ENCODE measurements around the gene LUC7L. TPM values are rescaled to one million over a fixed set of nuclear protein-coding genes. Genes with fewer than 3 reads are reported as not detected.

Gene LUC7L, protein sequence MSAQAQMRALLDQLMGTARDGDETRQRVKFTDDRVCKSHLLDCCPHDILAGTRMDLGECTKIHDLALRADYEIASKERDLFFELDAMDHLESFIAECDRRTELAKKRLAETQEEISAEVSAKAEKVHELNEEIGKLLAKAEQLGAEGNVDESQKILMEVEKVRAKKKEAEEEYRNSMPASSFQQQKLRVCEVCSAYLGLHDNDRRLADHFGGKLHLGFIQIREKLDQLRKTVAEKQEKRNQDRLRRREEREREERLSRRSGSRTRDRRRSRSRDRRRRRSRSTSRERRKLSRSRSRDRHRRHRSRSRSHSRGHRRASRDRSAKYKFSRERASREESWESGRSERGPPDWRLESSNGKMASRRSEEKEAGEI
- total RNA-seq = 29.2 and 29.5 TPM in 2 replicates

DNA sequence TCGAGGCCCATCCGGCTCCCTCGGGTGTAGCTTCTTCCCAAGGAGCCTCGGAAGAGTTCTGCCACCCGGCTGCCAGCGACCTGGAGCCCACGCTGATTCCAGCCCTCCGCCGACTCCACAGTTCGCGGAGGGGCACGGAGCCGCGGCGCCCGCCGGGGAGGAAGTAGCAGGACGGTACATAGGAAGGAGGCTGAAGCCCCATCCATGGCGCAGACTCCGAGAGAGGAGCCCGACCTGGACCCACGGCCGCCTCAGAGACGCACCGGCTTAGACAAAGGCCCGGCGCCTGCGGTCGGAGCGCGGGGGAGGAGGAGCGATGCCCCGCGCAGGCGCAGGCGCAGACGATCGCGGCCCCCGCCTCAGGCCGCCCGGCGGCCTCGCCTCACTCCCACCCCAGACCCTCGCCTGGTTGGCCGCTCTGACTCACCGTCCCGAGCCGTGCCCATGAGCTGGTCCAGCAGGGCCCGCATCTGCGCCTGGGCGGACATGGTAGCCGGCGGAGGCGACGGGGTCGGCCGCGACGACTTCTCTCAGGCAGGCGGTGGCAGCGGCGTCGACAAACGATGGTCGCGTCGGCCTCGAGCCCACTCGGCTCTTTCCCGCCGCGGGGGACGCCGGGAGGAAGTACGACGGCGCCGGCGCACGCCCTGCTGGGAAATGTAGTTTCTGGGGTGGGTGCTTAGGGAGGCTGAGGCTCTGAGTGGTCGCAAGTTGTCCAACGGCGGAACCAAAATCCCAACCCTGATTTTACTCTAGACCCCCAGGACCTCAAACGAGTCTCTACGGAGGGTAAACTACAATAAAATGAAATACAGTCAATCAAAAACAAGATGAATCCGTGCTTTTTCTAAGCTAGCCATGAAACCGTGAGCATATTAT is at the start of gene LUC7L:
Gene LUC7L (minus strand): TSS at position 598 of the 879 bp plus-strand sequence. CDS start 110 bp downstream, at position 488.

DNA sequence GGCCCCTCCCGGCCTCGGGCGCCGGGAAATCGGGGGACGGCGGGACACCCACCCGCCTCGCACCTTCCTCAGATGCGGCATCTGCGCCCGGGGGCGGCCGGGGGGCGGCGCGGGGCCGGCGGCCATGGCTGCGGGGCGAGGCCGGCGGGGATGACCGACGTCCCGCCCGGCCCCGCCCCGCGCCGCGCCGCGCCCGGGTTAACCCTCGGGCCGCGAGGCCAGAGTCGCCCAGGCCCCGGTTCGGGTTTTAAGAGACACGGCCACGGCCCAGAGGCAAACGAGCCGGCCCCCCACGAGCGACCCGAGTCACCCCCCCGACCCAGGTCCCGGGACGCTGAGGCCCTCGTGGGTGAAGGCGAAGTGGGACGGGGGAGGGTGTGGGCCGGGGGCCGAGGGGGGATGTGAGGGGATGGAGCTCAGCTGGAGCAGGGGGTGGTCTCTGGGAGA is 46.6 kb upstream of the LUC7L start, which contains the start of gene RGS11:
Gene RGS11 (minus strand): TSS at position 159 of the 447 bp plus-strand sequence. CDS start 33 bp downstream, at position 126.

DNA sequence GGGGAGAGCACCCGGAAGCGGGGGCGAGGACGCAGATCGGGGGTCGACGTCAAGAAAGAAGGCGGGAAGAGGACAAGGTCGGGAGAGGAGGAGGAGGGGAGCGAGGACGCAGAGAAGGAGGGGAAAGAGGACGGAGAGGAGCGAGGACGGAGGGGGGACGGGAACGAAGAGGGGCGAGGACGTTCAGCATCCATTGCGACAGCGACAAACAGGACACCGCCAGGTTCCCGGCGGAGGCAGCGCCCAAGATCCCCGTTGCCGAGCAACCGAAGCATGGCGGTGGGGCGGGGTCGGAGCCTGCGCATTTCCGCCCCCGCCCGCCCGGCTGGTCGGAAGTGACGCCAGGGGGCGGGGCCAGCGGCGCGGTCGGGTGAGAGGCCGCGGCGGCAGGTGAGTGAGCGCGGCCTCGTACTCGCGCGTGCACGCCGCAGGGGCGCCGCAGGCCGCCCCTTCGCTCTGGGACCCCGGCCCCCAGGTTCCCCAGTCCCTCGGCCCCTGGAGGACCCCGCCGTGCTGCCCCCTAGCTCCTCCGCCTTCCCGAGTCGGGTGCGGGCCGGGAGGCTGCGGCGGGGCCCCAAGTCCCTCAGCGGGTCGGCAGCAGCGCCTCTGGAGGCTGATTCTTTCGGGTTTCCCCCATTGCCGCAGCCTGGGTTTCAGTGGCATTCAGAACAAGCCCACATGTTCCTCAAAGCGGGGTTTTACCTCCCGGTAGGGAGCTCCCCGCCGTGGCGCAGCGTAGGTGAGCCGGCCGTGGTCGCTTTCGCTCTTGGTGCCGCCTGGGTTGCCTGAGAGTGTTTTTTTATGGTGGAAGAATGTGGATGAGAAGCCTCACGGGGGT is 5.4 kb upstream of the LUC7L start, which contains the start of gene FAM234A:
Gene FAM234A (plus strand): TSS at position 354 of the 838 bp plus-strand sequence. CDS start 19,593 bp downstream, outside the sequence.

DNA sequence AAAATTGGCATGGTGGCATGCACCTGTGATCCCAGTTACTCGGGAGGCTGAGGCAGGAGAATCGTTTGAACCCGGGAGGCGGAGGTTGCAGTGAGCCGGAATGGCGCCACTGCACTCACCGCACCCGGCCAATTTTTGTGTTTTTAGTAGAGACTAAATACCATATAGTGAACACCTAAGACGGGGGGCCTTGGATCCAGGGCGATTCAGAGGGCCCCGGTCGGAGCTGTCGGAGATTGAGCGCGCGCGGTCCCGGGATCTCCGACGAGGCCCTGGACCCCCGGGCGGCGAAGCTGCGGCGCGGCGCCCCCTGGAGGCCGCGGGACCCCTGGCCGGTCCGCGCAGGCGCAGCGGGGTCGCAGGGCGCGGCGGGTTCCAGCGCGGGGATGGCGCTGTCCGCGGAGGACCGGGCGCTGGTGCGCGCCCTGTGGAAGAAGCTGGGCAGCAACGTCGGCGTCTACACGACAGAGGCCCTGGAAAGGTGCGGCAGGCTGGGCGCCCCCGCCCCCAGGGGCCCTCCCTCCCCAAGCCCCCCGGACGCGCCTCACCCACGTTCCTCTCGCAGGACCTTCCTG is 49.1 kb downstream of the LUC7L start, which contains the start of gene HBQ1:
Gene HBQ1 (plus strand): TSS at position 359 of the 575 bp plus-strand sequence. CDS start 28 bp downstream, at position 387.

DNA sequence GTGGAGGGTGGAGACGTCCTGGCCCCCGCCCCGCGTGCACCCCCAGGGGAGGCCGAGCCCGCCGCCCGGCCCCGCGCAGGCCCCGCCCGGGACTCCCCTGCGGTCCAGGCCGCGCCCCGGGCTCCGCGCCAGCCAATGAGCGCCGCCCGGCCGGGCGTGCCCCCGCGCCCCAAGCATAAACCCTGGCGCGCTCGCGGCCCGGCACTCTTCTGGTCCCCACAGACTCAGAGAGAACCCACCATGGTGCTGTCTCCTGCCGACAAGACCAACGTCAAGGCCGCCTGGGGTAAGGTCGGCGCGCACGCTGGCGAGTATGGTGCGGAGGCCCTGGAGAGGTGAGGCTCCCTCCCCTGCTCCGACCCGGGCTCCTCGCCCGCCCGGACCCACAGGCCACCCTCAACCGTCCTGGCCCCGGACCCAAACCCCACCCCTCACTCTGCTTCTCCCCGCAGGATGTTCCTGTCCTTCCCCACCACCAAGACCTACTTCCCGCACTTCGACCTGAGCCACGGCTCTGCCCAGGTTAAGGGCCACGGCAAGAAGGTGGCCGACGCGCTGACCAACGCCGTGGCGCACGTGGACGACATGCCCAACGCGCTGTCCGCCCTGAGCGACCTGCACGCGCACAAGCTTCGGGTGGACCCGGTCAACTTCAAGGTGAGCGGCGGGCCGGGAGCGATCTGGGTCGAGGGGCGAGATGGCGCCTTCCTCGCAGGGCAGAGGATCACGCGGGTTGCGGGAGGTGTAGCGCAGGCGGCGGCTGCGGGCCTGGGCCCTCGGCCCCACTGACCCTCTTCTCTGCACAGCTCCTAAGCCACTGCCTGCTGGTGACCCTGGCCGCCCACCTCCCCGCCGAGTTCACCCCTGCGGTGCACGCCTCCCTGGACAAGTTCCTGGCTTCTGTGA is 52.5 kb downstream of the LUC7L start, which contains the start of gene HBA1:
Gene HBA1 (plus strand): TSS at position 204 of the 906 bp plus-strand sequence. CDS start 37 bp downstream, at position 241.

DNA sequence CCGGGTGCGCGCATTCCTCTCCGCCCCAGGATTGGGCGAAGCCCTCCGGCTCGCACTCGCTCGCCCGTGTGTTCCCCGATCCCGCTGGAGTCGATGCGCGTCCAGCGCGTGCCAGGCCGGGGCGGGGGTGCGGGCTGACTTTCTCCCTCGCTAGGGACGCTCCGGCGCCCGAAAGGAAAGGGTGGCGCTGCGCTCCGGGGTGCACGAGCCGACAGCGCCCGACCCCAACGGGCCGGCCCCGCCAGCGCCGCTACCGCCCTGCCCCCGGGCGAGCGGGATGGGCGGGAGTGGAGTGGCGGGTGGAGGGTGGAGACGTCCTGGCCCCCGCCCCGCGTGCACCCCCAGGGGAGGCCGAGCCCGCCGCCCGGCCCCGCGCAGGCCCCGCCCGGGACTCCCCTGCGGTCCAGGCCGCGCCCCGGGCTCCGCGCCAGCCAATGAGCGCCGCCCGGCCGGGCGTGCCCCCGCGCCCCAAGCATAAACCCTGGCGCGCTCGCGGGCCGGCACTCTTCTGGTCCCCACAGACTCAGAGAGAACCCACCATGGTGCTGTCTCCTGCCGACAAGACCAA is 56.8 kb downstream of the LUC7L start, which contains the start of gene HBA2:
Gene HBA2 (plus strand): TSS at position 503 of the 568 bp plus-strand sequence. CDS start 37 bp downstream, at position 540.

DNA sequence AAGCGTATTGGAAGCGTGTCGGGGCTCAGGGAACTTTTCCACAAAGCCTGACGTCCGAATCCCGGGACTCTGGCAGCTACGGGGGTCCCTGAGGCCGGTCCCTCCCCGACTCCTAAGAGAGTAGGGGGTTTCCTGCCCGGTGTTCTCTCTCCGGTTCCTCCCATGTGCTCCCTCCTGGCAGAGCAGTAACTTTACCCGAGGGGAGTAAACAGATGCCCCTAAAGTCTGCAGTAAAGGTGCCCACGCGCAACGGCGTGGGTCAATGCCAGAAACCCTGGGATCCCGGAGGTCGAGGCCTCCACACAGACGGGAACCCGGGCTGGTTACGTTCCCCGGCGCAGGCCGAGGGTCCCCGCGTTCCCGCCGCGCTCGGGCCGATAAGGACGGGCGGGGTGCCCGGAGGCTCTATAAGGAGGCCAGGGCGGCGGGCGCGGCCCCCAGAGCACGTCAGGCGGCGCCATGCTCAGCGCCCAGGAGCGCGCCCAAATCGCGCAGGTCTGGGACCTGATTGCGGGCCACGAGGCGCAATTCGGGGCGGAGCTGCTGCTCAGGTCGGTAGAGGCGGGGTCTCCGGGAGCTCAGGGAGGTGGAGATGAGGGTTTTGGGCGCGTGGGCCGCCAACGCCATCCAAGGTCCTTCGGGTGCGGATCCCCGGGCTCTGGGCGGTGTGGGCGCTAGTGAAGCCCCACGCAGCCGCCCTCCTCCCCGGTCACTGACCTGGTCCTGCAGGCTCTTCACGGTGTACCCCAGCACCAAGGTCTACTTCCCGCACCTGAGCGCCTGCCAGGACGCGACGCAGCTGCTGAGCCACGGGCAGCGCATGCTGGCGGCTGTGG is 63.5 kb downstream of the LUC7L start, which contains the start of gene HBM:
Gene HBM (plus strand): TSS at position 440 of the 836 bp plus-strand sequence. CDS start 20 bp downstream, at position 460.

DNA sequence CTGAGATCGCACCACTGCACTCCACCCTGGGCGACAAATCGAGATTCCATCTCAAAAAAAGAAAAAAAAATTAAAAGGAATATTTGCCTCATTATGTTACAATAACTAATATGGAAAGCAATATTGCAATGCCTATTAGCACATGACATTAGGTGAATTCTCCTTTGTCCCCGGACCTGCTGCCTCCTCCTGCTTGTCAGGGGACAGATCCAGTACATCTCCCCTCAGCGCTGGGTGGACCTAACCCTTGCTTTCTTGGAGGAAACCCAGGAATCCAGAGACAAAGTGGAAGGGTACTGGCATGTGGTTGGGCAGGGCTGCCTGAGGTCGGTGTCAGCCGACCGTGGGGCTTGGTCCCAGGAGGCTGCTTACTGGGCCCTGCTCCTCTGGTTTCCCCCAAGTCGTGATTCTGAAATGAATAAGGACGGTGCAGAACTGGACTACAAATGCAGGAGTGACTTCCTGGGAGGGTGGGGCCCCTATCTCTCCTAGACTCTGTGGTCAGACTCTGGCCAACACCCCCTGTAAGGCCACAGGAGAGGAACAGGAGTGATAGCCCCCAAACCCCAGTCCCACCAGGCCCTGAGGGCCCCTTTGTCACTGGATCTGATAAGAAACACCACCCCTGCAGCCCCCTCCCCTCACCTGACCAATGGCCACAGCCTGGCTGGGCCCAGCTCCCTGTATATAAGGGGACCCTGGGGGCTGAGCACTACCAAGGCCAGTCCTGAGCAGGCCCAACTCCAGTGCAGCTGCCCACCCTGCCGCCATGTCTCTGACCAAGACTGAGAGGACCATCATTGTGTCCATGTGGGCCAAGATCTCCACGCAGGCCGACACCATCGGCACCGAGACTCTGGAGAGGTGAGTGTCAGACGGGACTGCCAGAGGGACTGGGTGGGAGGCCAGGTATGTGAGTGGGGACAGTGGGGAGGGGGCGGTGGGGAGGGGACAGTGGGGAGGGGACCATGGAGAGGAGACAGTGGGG is 76.8 kb downstream of the LUC7L start, which contains the start of gene HBZ:
Gene HBZ (plus strand): TSS at position 504 of the 988 bp plus-strand sequence. CDS start 266 bp downstream, at position 770.

Other genes starting within 250 kb of the LUC7L start
- gene POLR3K, start 175.8 kb downstream of the LUC7L start, total RNA-seq = 3.6 and 4.0 TPM in 2 replicates
- 34.6 and 41.3 TPM in 2 replicates for gene SNRNP25, start 175.6 kb downstream of the LUC7L start, total RNA-seq
- 40.4 and 41.6 TPM in 2 replicates for gene RHBDF1, start 156.8 kb downstream of the LUC7L start, total RNA-seq
- 188 and 248 TPM in 2 replicates for gene MPG, start 151.2 kb downstream of the LUC7L start, total RNA-seq
- 5.4 and 6.1 TPM in 2 replicates for gene NPRL3, start 90.8 kb downstream of the LUC7L start, total RNA-seq
- gene HBZ, start 76.8 kb downstream of the LUC7L start, total RNA-seq = not detected in 2 replicates
- gene HBM, start 63.5 kb downstream of the LUC7L start, total RNA-seq = not detected in 2 replicates
- not detected in 2 replicates for gene HBA2, start 56.6 kb downstream of the LUC7L start, total RNA-seq
- gene HBA1, start 52.8 kb downstream of the LUC7L start, total RNA-seq = not detected in 2 replicates
- gene HBQ1, start 49.0 kb downstream of the LUC7L start, total RNA-seq = not detected in 2 replicates
- gene FAM234A, start 5.4 kb upstream of the LUC7L start, total RNA-seq = 50.6 and 51.9 TPM in 2 replicates
- gene RGS11, start 46.5 kb upstream of the LUC7L start, total RNA-seq = 1.1 and 3.7 TPM in 2 replicates
- 0.28 and 1.8 TPM in 2 replicates for gene ARHGDIG, start 51.1 kb upstream of the LUC7L start, total RNA-seq
- 0.37 TPM in 1 of 2 replicates, not detected in the other for gene PDIA2, start 53.7 kb upstream of the LUC7L start, total RNA-seq
- gene AXIN1, start 123.3 kb upstream of the LUC7L start, total RNA-seq = 15.2 and 19.0 TPM in 2 replicates
- gene MRPL28, start 141.1 kb upstream of the LUC7L start, total RNA-seq = 72.5 and 89.0 TPM in 2 replicates
- gene PGAP6, start 152.5 kb upstream of the LUC7L start, total RNA-seq = 59.2 and 66.6 TPM in 2 replicates
- 69.0 and 73.0 TPM in 2 replicates for gene NME4, start 167.8 kb upstream of the LUC7L start, total RNA-seq
- 9.9 and 11.4 TPM in 2 replicates for gene DECR2, start 172.4 kb upstream of the LUC7L start, total RNA-seq
- 14.2 and 23.1 TPM in 2 replicates for gene RAB11FIP3, start 196.2 kb upstream of the LUC7L start, total RNA-seq

Data from smooth muscle cell of bladder (primary cell).